B cell (primary cell): ENCODE data around the gene SPDYE3. TPM values are rescaled to one million over a fixed set of nuclear protein-coding genes. Genes with fewer than 3 reads are reported as not detected.
A peak's percentile ranks its signal among the peaks of the same experiment; 100 is the strongest.
"Not testable (repeated sequence)": the region's sequence is repeated elsewhere in the genome, so short reads cannot be mapped to it uniquely, and the experiment has no call there.

ENCODE experiments used
- ATAC-seq: fragments of 200-7000 bp; cut with Tn5 transposase; one replicate; pipeline ENCODE4 v1.10.0; 2021; ENCODE audit warnings: low read depth, mild to moderate bottlenecking, moderate number of reproducible peaks, moderate library complexity
- CTCF ChIA-PET: fragments of 350-600 bp; sonication (Branson Sonifier 250); formaldehyde crosslinking; loops from one replicate; lab custom pipeline; 2021; ENCODE audit warnings: antibody characterized with exemption, inconsistent platforms; lab: Charles Lee
- POLR2A ChIA-PET: fragments of 350-600 bp; sonication (Branson Sonifier 250); formaldehyde crosslinking; loops from one replicate; lab custom pipeline; 2021; ENCODE audit warnings: antibody characterized with exemption; lab: Charles Lee
- DNase-seq: peaks from one replicate; pipeline ENCODE4 v3.0.0; 2013
- H2AFZ ChIP-seq: 2 replicates; pipeline ENCODE4 v1.6.1; 2012; ENCODE audit warnings: mild to moderate bottlenecking, low read depth, low read length; ENCODE audit not compliant: insufficient read depth, poor library complexity, severe bottlenecking
- H3K27ac ChIP-seq, 2 donors: 1 replicate in 1 of 2; 2 replicates in 1 of 2; pipeline ENCODE4 v1.5.1; 2012 to 2013; ENCODE audit warnings: low read length in 2 of 2, mild to moderate bottlenecking in 2 of 2, moderate library complexity in 1 of 2
- H3K27me3 ChIP-seq, 4 experiments: fragments of 200-600 bp in 1 of 4; sonication (generic) in 1 of 4; replicated peaks in 1 of 4; 1 replicate in 2 of 4; 2 replicates in 2 of 4; pipeline versions ENCODE4 v1.6.1 to v1.7.0; 2013 to 2016; ENCODE audit warnings: low read length in 3 of 4, mild to moderate bottlenecking in 2 of 4, mixed read lengths in 1 of 4, moderate library complexity in 1 of 4; ENCODE audit not compliant: insufficient read depth in 4 of 4, control insufficient read depth in 3 of 4; ENCODE audit errors: control extremely low read depth in 1 of 4
- H3K36me3 ChIP-seq, 2 experiments: replicated peaks in 1 of 2; 1 replicate in 1 of 2; 2 replicates in 1 of 2; pipeline versions ENCODE4 v1.6.1 to v1.7.1; 2013; ENCODE audit warnings: low read length in 1 of 2; ENCODE audit not compliant: insufficient read depth in 2 of 2, control insufficient read depth in 1 of 2; ENCODE audit errors: control extremely low read depth in 1 of 2, extremely low read depth in 1 of 2
- H3K4me1 ChIP-seq, 2 donors: fragments of 200-600 bp in 1 of 2; sonication (generic) in 1 of 2; 1 replicate in 1 of 2; 2 replicates in 1 of 2; pipeline versions ENCODE4 v1.5.1 to v1.6.1; 2013 to 2017; ENCODE audit warnings: low read length in 2 of 2; ENCODE audit not compliant: control insufficient read depth in 2 of 2, insufficient read depth in 2 of 2
- H3K4me2 ChIP-seq: replicated peaks from 2 replicates; pipeline ENCODE3; 2012; ENCODE audit warnings: mild to moderate bottlenecking, low read depth, low read length; ENCODE audit not compliant: poor library complexity, severe bottlenecking
- H3K4me3 ChIP-seq, 5 experiments: fragments of 200-600 bp in 1 of 5; sonication (generic) in 1 of 5; 1 replicate in 3 of 5; 2 replicates in 2 of 5; pipeline versions ENCODE4 v1.5.1 to v1.7.0; 2011 to 2016; ENCODE audit warnings: low read length in 4 of 5, mild to moderate bottlenecking in 4 of 5, low read depth in 2 of 5, control low read depth in 1 of 5, moderate library complexity in 1 of 5; ENCODE audit not compliant: insufficient read depth in 1 of 5; ENCODE audit errors: control extremely low read depth in 1 of 5, extremely low read depth in 1 of 5
- H3K79me2 ChIP-seq: fragments of 200-600 bp; sonication (generic); one replicate; pipeline ENCODE4 v1.6.0; 2016; ENCODE audit warnings: low read length; ENCODE audit not compliant: control insufficient read depth, insufficient read depth
- H3K9ac ChIP-seq: fragments of 200-600 bp; sonication (generic); 2 replicates; pipeline ENCODE4 v1.6.1; 2017; ENCODE audit warnings: mild to moderate bottlenecking, low read length, moderate library complexity
- H3K9me3 ChIP-seq, 3 donors: one replicate each; pipeline versions ENCODE4 v1.6.1 to v1.7.1; 2013; ENCODE audit warnings: low read length in 2 of 3; ENCODE audit not compliant: control insufficient read depth in 2 of 3, insufficient read depth in 1 of 3; ENCODE audit errors: control extremely low read depth in 1 of 3
- H4K20me1 ChIP-seq: 2 replicates; pipeline ENCODE4 v1.6.0; 2012; ENCODE audit warnings: mild to moderate bottlenecking, low read length; ENCODE audit not compliant: insufficient read depth, control insufficient read depth, poor library complexity, severe bottlenecking
- H3K27ac Mint-ChIP-seq: one replicate; pipeline ENCODE4 v1.8.0; 2021; ENCODE audit warnings: mixed read lengths
- H3K27me3 Mint-ChIP-seq: one replicate; pipeline ENCODE4 v1.8.0; 2021; ENCODE audit warnings: mixed read lengths
- H3K4me1 Mint-ChIP-seq: one replicate; pipeline ENCODE4 v1.8.0; 2021; ENCODE audit warnings: mixed read lengths
- H3K4me3 Mint-ChIP-seq: one replicate; pipeline ENCODE4 v1.8.0; 2021; ENCODE audit warnings: mixed read lengths
- H3K9me3 Mint-ChIP-seq: one replicate; pipeline ENCODE4 v1.8.0; 2022; ENCODE audit warnings: mixed read lengths; ENCODE audit not compliant: insufficient read depth
- WGBS: methylation state at CpG from one replicate; pipeline ENCODE4 v1.1.5; 2013; ENCODE audit warnings: missing lambda C conversion rate; ENCODE audit not compliant: insufficient coverage; 5-methylcytosine and 5-hydroxymethylcytosine counted together
- intact Hi-C: fragments of 100-400 bp; cut with micrococcal nuclease; formaldehyde crosslinking; loops from one replicate; pipeline ENCODE4 v1.10.0; 2022
- polyA plus RNA-seq: library from polyadenylated mRNA; depleted of rRNA; stranded (reverse); fragments of >200 nt; gene quantifications from 2 replicates; pipeline ENCODE4 v1.2.3, GENCODE V29; 2012
- total RNA-seq, 2 donors: library from RNA; stranded (reverse); fragments of 120-200 nt in 1 of 2; gene quantifications; 1 replicate in 1 of 2; 2 replicates in 1 of 2; pipeline versions ENCODE4 v1.2.3 to v1.2.4, GENCODE V29; 2013 to 2022

The SPDYE3 gene
- total and polyA plus RNA-seq, 2 donors (not counting 1 experiment from before 2014, with no cell fraction given), result not detected

GRCh38 chr7:100318329-100318728 is 10.8 kb downstream of the SPDYE3 start:
- H3K4me1 ChIP-seq, H3K4me1 Mint-ChIP-seq, H3K27me3 ChIP-seq, H3K27ac ChIP-seq, H3K9ac ChIP-seq, H3K36me3 ChIP-seq, H3K4me3 ChIP-seq, H3K27me3 Mint-ChIP-seq, DNase-seq, POLR2A ChIA-PET, intact Hi-C loops, H4K20me1 ChIP-seq, H3K9me3 Mint-ChIP-seq, H2AFZ ChIP-seq, H3K4me2 ChIP-seq, H3K79me2 ChIP-seq, H3K9me3 ChIP-seq, ATAC-seq, H3K27ac Mint-ChIP-seq: not testable (repeated sequence)
- 40% methylated on average over 1 of the region's 5 CpGs for WGBS
- CTCF ChIA-PET, result interaction anchor here (0.6 kb wide), 1 partner anchor 101 kb away, joined by 3 read pairs; no protein-coding TSS in a partner anchor
- peak overlapping the region; percentile 42 for H3K4me3 Mint-ChIP-seq

GRCh38 chr7:100321648-100322047 is 14.1 kb downstream of the SPDYE3 start:
- H3K27ac Mint-ChIP-seq, ATAC-seq, intact Hi-C loops, DNase-seq, H3K4me1 ChIP-seq, POLR2A ChIA-PET, CTCF ChIA-PET, H4K20me1 ChIP-seq, H3K4me2 ChIP-seq, H3K36me3 ChIP-seq, H3K9me3 Mint-ChIP-seq, H2AFZ ChIP-seq, H3K27me3 ChIP-seq, H3K4me3 Mint-ChIP-seq, H3K4me3 ChIP-seq, H3K4me1 Mint-ChIP-seq, H3K9ac ChIP-seq, H3K27me3 Mint-ChIP-seq, H3K79me2 ChIP-seq, H3K27ac ChIP-seq, H3K9me3 ChIP-seq: not testable (repeated sequence)
- WGBS, result no CpG with 5 or more reads among the region's 1 CpG

DNA sequence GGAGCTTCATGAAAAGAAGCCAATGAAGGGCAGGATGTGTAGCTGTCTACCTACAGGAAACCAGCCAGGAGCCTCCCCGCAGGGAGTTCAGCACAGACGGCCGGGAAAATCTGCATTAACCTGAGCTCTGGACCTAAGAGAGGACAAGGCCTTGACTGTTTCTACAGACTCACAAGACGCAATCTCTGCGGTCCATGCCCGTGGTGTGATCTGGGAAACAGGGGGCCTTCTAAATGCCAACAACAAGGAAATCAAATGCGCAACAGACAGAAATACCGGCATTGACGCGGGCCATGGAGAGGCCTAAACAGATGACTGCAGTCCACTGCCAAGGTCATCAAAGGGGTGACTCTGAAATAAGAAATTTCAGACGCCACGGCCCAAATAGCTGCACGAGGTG is 16.7 kb downstream of the SPDYE3 start:
- CTCF ChIA-PET, H4K20me1 ChIP-seq, ATAC-seq, H3K9me3 ChIP-seq, H3K79me2 ChIP-seq, intact Hi-C loops, H2AFZ ChIP-seq, H3K4me1 ChIP-seq, H3K9ac ChIP-seq, H3K27me3 Mint-ChIP-seq, DNase-seq, POLR2A ChIA-PET, H3K4me2 ChIP-seq, H3K4me3 ChIP-seq, H3K4me3 Mint-ChIP-seq, H3K27me3 ChIP-seq, H3K27ac ChIP-seq, H3K9me3 Mint-ChIP-seq, H3K4me1 Mint-ChIP-seq: not testable (repeated sequence)
- peak overlapping the region; percentile 53 for H3K27ac Mint-ChIP-seq
- peaks cover 0 to 12% of the 10 kb centered on the region in 2 experiments for H3K36me3 ChIP-seq
- 100% methylated on average over 3 of the region's 13 CpGs for WGBS

- WGBS, result no CpG with 5 or more reads among the region's 9 CpGs
- H3K9me3 ChIP-seq, H3K4me1 Mint-ChIP-seq, ATAC-seq, DNase-seq, CTCF ChIA-PET, H3K79me2 ChIP-seq, H3K9ac ChIP-seq, H3K27me3 ChIP-seq, H3K27me3 Mint-ChIP-seq, intact Hi-C loops, H4K20me1 ChIP-seq, H3K9me3 Mint-ChIP-seq, POLR2A ChIA-PET, H3K36me3 ChIP-seq, H3K27ac ChIP-seq, H3K4me2 ChIP-seq, H3K4me3 Mint-ChIP-seq, H2AFZ ChIP-seq, H3K4me3 ChIP-seq, H3K27ac Mint-ChIP-seq, H3K4me1 ChIP-seq: not testable (repeated sequence)
These were observed 18.2 kb downstream of the SPDYE3 start for GRCh38 chr7:100325671-100326070.
